K562 (cell line): ENCODE data around the gene FGGY. TPM values are rescaled to one million over a fixed set of nuclear protein-coding genes. Genes with fewer than 3 reads are reported as not detected.
A peak's percentile ranks its signal among the peaks of the same experiment; 100 is the strongest.

Experiments used
- ATAC-seq: fragments of 200-7000 bp; cut with Tn5 transposase; 3 replicates; pipeline ENCODE4 v1.9.1; 2020; ENCODE audit warnings: moderate library complexity
- BruUV-seq: library from RNA; stranded (reverse); fragments of 400-500 nt; replicated peaks from 2 replicates; lab custom pipeline; 2021; lab: Mats Ljungman, UMichigan
- CTCF ChIA-PET: fragments of 300-600 bp; formaldehyde crosslinking; extraction: SDS; loops from one replicate; lab custom pipeline; 2021; ENCODE audit warnings: low intra/inter-chr PET ratio; lab: Yijun Ruan, JAX
- POLR2A ChIA-PET: fragments of 300-600, 350-650 bp; sonication (Branson Sonifier 250); formaldehyde crosslinking; extraction: SDS; loops from one replicate; lab custom pipeline; 2021; ENCODE audit warnings: antibody characterized with exemption, inconsistent platforms; lab: Yijun Ruan, JAX
- DNase-seq, 4 experiments: peaks; one replicate each; pipeline versions ENCODE4 v3.0.0 to v3.0.0-alpha.2; 2011 to 2018; ENCODE audit warnings: low spot score in 3 of 4, mixed read lengths in 3 of 4; ENCODE audit errors: extremely low read depth in 1 of 4
- FAIRE-seq: peaks from 2 replicates; lab custom pipeline; 2011; peaks lifted over from hg19 to GRCh38; lab: Jason Lieb, UNC
- H2AFZ ChIP-seq: 2 replicates; pipeline ENCODE4 v1.6.0; 2011; ENCODE audit warnings: low read depth, low read length, control low read depth, inconsistent platforms
- H3K27ac ChIP-seq: fragments of 200-600 bp; 3 replicates; pipeline ENCODE4 v1.8.0; 2011; ENCODE audit warnings: low read depth, mild to moderate bottlenecking, control low read depth, inconsistent platforms, low read length, moderate library complexity, mixed read lengths; ENCODE audit errors: extremely low read depth
- H3K27me3 ChIP-seq, 2 experiments: fragments of 300-600 bp in 1 of 2; 2 replicates in 1 of 2; 3 replicates in 1 of 2; pipeline versions ENCODE4 v1.6.0 to v1.8.0; 2011; ENCODE audit warnings: inconsistent platforms in 2 of 2, low read length in 2 of 2, mild to moderate bottlenecking in 1 of 2, mixed read lengths in 1 of 2, moderate library complexity in 1 of 2; ENCODE audit not compliant: control insufficient read depth in 2 of 2, insufficient read depth in 2 of 2
- H3K36me3 ChIP-seq: fragments of 300-600 bp; 3 replicates; pipeline ENCODE4 v1.8.0; 2011; ENCODE audit warnings: mild to moderate bottlenecking, low read length, inconsistent platforms; ENCODE audit not compliant: control insufficient read depth, insufficient read depth
- H3K4me1 ChIP-seq, 2 experiments: fragments of 200-600 bp in 1 of 2; replicated peaks in 1 of 2; 2 replicates in 1 of 2; 3 replicates in 1 of 2; pipeline versions ENCODE4 v1.5.1 to v1.8.0; 2011; ENCODE audit warnings: inconsistent platforms in 2 of 2, low read length in 2 of 2, mild to moderate bottlenecking in 1 of 2, mixed read lengths in 1 of 2, moderate library complexity in 1 of 2; ENCODE audit not compliant: control insufficient read depth in 2 of 2, insufficient read depth in 2 of 2
- H3K4me2 ChIP-seq: 2 replicates; pipeline ENCODE4 v1.6.1; 2011; ENCODE audit warnings: low read length, control low read depth, inconsistent platforms, mixed read lengths; ENCODE audit not compliant: insufficient read depth
- H3K4me3 ChIP-seq: fragments of 200-600 bp; sonication (generic), shearing (Covaris generic); 2 replicates; pipeline ENCODE4 v1.5.1; 2016; ENCODE audit warnings: control low read depth, inconsistent platforms
- H3K79me2 ChIP-seq: fragments of 200-600 bp; 3 replicates; pipeline ENCODE4 v1.8.0; 2011; ENCODE audit warnings: low read length, inconsistent platforms; ENCODE audit not compliant: control insufficient read depth, insufficient read depth
- H3K9ac ChIP-seq, 2 experiments: 2 replicates each; pipeline versions ENCODE4 v1.6.0 to v1.6.1; 2011; ENCODE audit warnings: low read depth in 2 of 2, low read length in 2 of 2, control low read depth in 1 of 2, inconsistent platforms in 1 of 2, mild to moderate bottlenecking in 1 of 2, mixed read lengths in 1 of 2; ENCODE audit not compliant: insufficient read depth in 1 of 2
- H3K9me1 ChIP-seq: one replicate; pipeline ENCODE4 v1.6.0; 2011; ENCODE audit warnings: inconsistent platforms, mild to moderate bottlenecking, low read length, moderate library complexity; ENCODE audit not compliant: control insufficient read depth, insufficient read depth
- H3K9me3 ChIP-seq: replicated peaks from 2 replicates; pipeline ENCODE4 v1.5.1; 2011; ENCODE audit warnings: low read depth, low read length, inconsistent platforms; ENCODE audit not compliant: control insufficient read depth, insufficient read depth
- H4K20me1 ChIP-seq: replicated peaks from 2 replicates; pipeline ENCODE4 v1.6.1; 2011; ENCODE audit warnings: low read length, inconsistent platforms, mixed read lengths; ENCODE audit not compliant: control insufficient read depth, insufficient read depth
- ARNT ChIP-seq, 2 experiments: fragments of 450-650 bp; IDR thresholded peaks; 2 replicates each; pipeline ENCODE4 v1.6.1; 2016; ENCODE audit warnings: mild to moderate bottlenecking in 1 of 2
- FOXA3 ChIP-seq, 2 experiments: fragments of 450-650 bp in 1 of 2; sonication (generic) in 1 of 2; formaldehyde crosslinking; IDR thresholded peaks in 1 of 2; conservative IDR thresholded peaks in 1 of 2; 2 replicates each; pipeline versions ENCODE4 v1.4.0 to v1.8.0; 2020 to 2022; ENCODE audit warnings: mild to moderate bottlenecking in 2 of 2, missing genetic modification reagents in 1 of 2
- HMG20A ChIP-seq: fragments of 450-650 bp; formaldehyde crosslinking; conservative IDR thresholded peaks from 2 replicates; pipeline ENCODE4 v1.4.0; 2020; ENCODE audit warnings: mild to moderate bottlenecking, mixed read lengths
- NR2C1 ChIP-seq, 2 experiments: fragments of 450-650 bp; IDR thresholded peaks; 2 replicates each; pipeline ENCODE4 v1.6.1; 2017; ENCODE audit warnings: mild to moderate bottlenecking in 2 of 2, antibody characterized with exemption in 1 of 2, inconsistent platforms in 1 of 2, missing compliant biosample characterization in 1 of 2, missing genetic modification characterization in 1 of 2
- RAD21 ChIP-seq, 2 experiments: fragments of 250-450 bp in 1 of 2; fragments of 450-650 bp in 1 of 2; sonication (Bioruptor Pico) in 1 of 2; formaldehyde crosslinking in 1 of 2; IDR thresholded peaks in 1 of 2; conservative IDR thresholded peaks in 1 of 2; 2 replicates each; pipeline versions ENCODE4 v1.4.0 to v1.8.0; 2020 to 2022; ENCODE audit warnings: mild to moderate bottlenecking in 2 of 2, moderate library complexity in 1 of 2
- SMARCE1 ChIP-seq: fragments of 450-650 bp; IDR thresholded peaks from 2 replicates; pipeline ENCODE4 v1.7.1; 2016; ENCODE audit warnings: mild to moderate bottlenecking
- TCF7L2 ChIP-seq: fragments of 150-350 bp; IDR thresholded peaks from 2 replicates; pipeline ENCODE4 v1.6.1; 2016; ENCODE audit warnings: low read depth, mild to moderate bottlenecking, low read length, moderate library complexity
- ZNF589 ChIP-seq: fragments of 200-800 bp; sonication (Bioruptor generic); IDR thresholded peaks from 2 replicates; pipeline ENCODE4 v1.6.1; 2016; ENCODE audit warnings: low read depth, missing genetic modification characterization, missing compliant biosample characterization
- WGBS: fragments of 100-300 bp; shearing (Covaris generic); methylation state at CpG from one replicate; pipeline ENCODE4 v1.1.6; 2016; ENCODE audit warnings: low coverage, mixed read lengths; ENCODE audit not compliant: insufficient coverage; ENCODE audit errors: missing lambda C conversion rate; 5-methylcytosine and 5-hydroxymethylcytosine counted together
- in situ Hi-C: fragments of 300-500 bp; cut with MboI; formaldehyde crosslinking; loops from 4 replicates; pipeline ENCODE4 v1.15.0; 2018; ENCODE audit warnings: inconsistent platforms, mixed read lengths
- intact Hi-C: fragments of 100-400 bp; cut with micrococcal nuclease; formaldehyde crosslinking; loops from 2 replicates; pipeline ENCODE4 v1.14.2; 2022
- polyA plus RNA-seq, 8 experiments: library from polyadenylated mRNA; depleted of rRNA in 4 of 8; stranded (reverse) in 5 of 8; unstranded in 3 of 8; fragments of >200 nt; fragmentation: Nextera tagmentation in 2 of 8; fragmentation: Illumina TruSeq in 1 of 8; extraction: Ambion mirVana in 2 of 8; extraction: Trizol in 1 of 8; gene quantifications; 2 replicates each; pipeline versions ENCODE4 v1.2.1 to v1.2.3, GENCODE V29; 2011 to 2014; ENCODE audit warnings: inconsistent platforms in 1 of 8, missing spikeins in 1 of 8
- total RNA-seq, 7 experiments: library from RNA; depleted of rRNA in 6 of 7; stranded (reverse); fragments of >200 nt in 6 of 7; fragmentation: Illumina TruSeq in 2 of 7; extraction: Trizol in 2 of 7; gene quantifications; 2 replicates each; pipeline versions ENCODE4 v1.2.1 to v1.2.3, GENCODE V29; 2011 to 2021; ENCODE audit warnings: low replicate concordance in 1 of 7

FGGY gene
- total and polyA plus RNA-seq, 9 of the 15 experiments (the other 6 are each of a cell fraction or from before 2014, with no cell fraction given) = 9.7 to 19.2 (median 12.6) TPM

DNA sequence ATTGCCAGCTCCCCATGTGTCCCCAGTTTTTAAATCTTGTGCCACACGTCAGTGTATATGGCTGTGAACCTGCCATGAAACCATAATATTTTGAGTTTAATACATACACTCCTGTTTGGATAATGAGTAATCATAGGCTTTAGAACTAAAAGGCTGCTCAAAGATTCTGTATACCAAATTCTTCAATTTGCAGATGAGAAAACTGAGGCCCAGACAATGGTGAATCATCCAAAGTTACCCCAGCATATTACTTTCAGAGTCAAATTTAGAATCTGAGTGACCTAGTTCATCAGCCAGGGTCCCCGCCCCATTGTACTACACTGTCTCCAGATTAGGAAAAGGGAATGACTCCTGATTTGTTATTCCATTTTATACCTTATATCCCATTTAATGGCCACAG lies 224.6 kb downstream of the FGGY start:
- Histone ChIP-seq H3K79me2 (no peaks in the 10 kb centered on the region), H3K9ac (no peak overlapping the region), H3K27ac (no peak overlapping the region), H3K9me1 (no peaks in the 10 kb centered on the region)
- POLR2A ChIA-PET = interaction anchor here (1.4 kb wide), 1 partner anchor 28 kb away, joined by 3 read pairs; no protein-coding TSS in a partner anchor
- FAIRE-seq = no peak
- no TSS peak for BruUV-seq
- intact Hi-C loops = no loop called here
- TF ChIP-seq ZNF589 (CRISPR knock-in tag) (no peak), TCF7L2 (no peak), HMG20A (no peak), NR2C1 (IDR thresholded peaks at IDR 0.05) (no peak), NR2C1 (tag; IDR thresholded peaks at IDR 0.05) (no peak)
- TF ChIP-seq, all 486 proteins: peak for 0
- DNase-seq (no peak), ATAC-seq (no peak)
- peaks cover 0 to 4% of the 10 kb centered on the region in 2 experiments; a peak in 1 of 5 replicates for H3K4me1 ChIP-seq
- H4K20me1 ChIP-seq = no peaks in the 10 kb centered on the region
- WGBS = 13% methylated on average over 2 of the region's 2 CpGs
- no peak overlapping the region for H3K4me3 ChIP-seq
- H3K9me3 ChIP-seq = no peaks in the 10 kb centered on the region
- CTCF ChIA-PET = no interaction called here
- H3K27me3 ChIP-seq = no peaks in the 10 kb centered on the region; a peak in 1 of 5 replicates
- H3K4me2 ChIP-seq = no peak overlapping the region
- H2AFZ ChIP-seq = no peak overlapping the region
- H3K36me3 ChIP-seq = no peaks in the 10 kb centered on the region
- in situ Hi-C loops = no loop called here

DNA sequence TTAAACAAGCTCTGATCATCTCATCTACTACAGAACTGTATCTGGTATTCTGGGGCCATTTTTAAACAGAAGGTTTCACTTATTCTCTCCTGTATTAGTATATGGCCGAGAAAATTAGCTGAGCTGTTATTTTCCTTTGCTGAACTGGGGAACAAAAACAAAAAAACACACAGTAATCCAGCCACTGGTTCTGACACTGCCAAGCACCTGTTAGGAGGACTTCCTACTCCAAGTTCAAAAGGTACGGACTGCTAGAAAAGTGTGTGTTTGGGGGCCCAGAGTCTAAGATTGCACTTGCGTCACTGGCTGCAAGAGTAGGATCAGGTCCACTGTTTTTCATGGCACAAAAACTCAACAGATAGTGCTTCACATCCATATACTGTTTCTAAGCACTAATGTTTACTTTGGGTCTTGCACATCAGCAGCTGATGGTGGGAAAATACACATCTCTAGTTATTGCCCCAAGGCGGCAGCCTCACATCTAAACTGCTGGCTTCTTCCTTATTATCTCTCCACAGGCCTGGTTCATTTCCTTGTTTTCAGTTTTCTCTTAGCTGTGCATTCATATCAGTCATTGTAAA lies 226.1 kb downstream of the FGGY start:
- Histone ChIP-seq H3K27me3 (no peaks in the 10 kb centered on the region; a peak in 1 of 5 replicates), H3K9me1 (no peaks in the 10 kb centered on the region), H4K20me1 (no peaks in the 10 kb centered on the region), H2AFZ (no peak overlapping the region), H3K4me3 (no peak overlapping the region), H3K4me1 (no peaks in the 10 kb centered on the region), H3K36me3 (no peaks in the 10 kb centered on the region), H3K4me2 (no peak overlapping the region), H3K79me2 (no peaks in the 10 kb centered on the region), H3K9me3 (no peaks in the 10 kb centered on the region), H3K9ac (no peak overlapping the region), H3K27ac (no peak overlapping the region)
- intact Hi-C loops = no loop called here
- no peak for TF ChIP-seq ARNT (IDR thresholded peaks at IDR 0.05)
- no peak for TF ChIP-seq SMARCE1
- TF ChIP-seq RAD21 (CRISPR knock-in tag; conservative IDR thresholded peaks at IDR 0.05 in 1 of 2, IDR thresholded peaks at IDR 0.05 in 1 of 2) = 0 out of 4 replicates have a peak, but pooled peaks of 1 of the 2 experiments have one; percentile 9
- no peak for TF ChIP-seq FOXA3 (CRISPR knock-in tag; conservative IDR thresholded peaks at IDR 0.05 in 1 of 2, IDR thresholded peaks at IDR 0.05 in 1 of 2)
- ChIA-PET CTCF (no interaction called here), POLR2A (no interaction called here)
- ATAC-seq = no peak
- DNase-seq = no peak
- BruUV-seq = no TSS peak
- in situ Hi-C loops = no loop called here
- WGBS = 24% methylated on average over 4 of the region's 4 CpGs
- no peak for FAIRE-seq
